ENCODE results near the gene CFAP100.
A peak's percentile ranks its signal among the peaks of the same experiment; 100 is the strongest.

The CFAP100 gene

DNA sequence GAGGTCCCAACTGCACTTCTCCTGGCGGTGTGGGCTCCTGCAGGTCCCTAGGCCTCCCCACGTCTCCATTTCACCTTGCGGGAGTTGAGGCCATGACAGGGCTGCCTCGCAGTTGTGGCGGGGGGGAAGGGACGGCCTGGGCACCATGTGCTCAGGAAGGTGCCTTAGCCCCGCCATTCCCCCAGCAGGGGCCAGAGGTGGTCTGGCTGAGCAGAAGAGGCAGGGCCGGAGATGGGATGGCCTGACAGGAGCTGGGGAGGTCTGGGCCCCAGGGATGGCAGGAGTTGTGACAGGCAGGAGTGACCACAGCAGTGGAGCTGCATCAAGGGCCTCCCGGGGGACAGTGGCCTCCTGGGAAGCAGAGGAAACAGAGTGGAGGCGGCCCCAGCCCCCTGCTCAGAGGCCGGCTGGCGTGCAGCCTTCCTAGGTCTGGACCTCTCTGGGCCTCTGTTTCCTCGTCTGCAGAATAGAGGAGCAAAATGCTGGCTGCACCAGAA, 18.8 kb upstream of the CFAP100 start:
- DNase-seq (ENCODE audit: low spot score): no peak

DNA sequence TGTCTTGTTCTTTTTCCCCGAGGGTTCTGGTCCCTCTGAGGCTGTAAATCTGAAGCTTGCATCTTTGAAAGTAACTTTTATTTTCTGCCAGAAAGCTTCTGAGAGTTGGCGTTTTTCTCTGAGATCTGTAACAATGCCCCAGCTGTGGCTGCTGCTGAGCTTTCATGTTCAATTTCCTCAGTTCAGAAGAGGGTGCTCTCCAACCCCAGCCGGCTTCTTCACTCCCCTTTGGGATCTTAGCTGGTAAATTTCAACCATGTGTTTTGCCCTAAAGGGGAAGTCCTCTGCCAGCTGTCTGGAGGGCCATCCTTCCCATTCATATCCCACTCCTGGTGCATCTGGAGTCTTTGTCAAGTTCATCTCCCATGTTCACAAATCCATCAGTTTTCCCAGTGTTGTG, 18.3 kb upstream of the CFAP100 start:
- DNase-seq (ENCODE audit: low spot score): no peak

DNA sequence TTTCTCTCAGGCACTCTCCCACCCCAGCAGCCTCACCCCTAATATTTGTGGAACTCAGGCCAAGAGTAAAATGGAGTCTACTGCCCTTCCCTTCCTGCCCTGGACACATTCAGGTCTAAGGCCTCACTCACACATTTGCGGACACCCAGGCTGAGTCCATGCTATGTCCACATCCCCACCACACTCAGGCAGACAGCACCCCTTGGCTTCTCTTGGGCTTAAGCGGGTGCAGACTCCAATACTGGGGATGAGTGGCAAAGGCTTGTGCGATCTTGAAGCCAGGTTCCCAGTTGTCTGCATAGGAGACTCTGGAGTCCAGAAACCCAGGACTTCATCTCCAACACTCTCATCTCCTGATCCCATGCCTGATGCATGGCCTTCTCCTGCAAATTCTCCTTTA, 17.5 kb upstream of the CFAP100 start:
- no peak for DNase-seq (ENCODE audit: low spot score)

DNA sequence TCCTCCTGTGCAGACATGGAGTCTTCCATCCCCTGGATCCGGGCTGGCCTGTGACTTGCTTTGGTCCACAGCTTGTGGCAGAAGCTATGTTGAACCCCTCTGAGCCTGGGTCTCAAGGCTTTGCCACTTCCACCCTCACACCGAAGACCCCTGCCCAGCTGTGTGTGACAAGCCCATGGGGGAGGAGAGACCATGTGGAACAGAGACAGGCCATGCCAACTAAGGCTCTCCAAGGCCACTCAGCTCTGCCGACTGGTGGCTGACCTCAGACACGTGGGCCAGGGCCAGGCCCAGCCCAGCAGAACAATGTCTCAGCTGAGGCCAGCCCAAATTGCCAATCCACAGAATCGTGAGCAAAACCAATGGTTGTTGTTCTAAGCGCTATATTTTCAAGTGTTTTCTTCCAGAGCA, 16.4 kb upstream of the CFAP100 start:
- no peak for DNase-seq (ENCODE audit: low spot score)

DNA sequence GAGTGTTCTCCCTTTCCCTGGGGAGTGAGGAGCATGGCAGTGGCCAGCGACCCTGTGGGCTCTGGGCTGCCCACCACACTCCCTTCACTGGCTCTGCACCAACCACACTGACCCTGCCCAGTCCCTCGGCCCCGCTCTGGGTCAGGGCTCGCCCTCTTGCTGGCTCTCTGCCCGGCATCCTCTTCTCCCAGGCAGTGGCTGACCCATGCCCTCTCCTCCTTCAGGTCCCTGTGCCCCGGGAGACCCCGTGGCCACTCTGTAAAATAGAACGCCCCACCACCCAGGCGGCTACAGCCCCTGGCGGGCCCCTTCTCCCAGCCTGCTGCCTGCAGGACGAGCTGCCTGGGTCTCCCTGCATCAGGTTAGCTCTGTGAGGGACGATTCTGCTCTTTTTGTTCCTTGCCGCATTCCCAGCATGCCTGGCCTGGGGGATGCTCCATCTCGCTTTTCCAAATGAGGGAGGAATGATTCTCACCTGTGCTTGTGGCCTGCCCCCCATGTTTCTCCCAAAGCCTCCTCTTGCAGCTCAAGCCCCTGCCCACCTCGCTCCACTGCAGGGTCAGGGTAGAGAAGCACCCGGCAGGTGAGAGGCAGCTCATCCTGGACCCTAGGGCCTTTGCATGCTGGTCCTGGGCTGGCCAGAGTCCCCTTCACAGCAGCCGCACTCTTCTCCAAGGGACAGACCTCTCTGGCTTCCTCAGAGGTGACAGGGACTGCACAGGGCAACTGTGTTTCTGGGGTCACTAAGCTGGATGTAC, 14.5 kb upstream of the CFAP100 start:
- no peak for DNase-seq (ENCODE audit: low spot score)

DNA sequence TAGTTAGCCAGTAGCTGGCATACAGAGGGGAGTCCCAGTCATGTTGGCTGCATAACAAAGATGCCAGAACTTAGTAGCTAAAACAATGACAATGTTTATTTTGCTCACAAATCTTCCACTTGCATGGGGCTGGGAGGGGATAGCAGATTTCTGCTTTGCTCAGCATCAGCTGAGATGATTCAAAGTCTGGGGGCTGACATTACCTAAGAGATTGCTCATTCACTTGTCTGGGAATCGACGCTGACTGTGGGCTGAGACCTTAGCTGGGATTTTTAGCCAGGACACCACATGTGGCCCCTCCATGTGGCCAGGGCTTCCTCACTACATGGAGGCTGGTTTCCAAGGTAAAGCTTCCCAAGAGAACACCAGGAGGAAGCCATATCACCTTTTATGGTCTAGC, 12.7 kb upstream of the CFAP100 start:
- no peak for DNase-seq (ENCODE audit: low spot score)

DNA sequence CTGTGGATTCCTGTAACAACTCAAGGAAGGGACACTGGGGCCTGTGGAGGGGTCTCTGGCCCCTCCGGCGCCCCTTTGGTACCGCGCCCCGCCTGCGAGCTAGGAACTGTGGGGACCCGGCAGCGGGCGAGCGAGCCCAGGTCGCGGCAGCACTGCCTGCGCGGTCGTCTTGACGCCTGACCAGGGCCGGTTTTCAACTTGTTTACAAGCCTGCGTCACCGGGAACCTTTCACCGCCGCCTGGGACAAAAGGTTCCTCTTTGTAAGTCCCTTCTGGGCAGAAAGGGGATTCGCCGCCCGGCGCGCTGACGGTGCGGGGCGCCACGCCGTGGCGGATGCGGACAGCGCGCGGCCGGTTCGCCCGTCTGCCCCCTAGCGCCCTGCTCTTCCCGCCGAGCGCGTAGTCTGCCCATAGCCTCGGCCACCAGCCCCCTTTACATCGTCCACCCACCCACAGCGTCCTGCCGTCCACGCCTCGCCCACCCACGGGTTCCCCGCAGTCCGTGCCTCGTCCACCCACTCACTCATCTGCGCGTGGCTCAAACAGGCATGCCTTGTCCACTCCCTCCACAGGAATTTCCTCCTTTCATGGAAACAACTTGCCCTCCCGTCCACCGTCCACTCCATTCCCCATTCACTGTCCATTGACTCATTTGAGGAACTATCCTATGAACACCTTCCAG, 5.5 kb upstream of the CFAP100 start:
- peak; percentile 15 for DNase-seq (ENCODE audit: low spot score)

DNA sequence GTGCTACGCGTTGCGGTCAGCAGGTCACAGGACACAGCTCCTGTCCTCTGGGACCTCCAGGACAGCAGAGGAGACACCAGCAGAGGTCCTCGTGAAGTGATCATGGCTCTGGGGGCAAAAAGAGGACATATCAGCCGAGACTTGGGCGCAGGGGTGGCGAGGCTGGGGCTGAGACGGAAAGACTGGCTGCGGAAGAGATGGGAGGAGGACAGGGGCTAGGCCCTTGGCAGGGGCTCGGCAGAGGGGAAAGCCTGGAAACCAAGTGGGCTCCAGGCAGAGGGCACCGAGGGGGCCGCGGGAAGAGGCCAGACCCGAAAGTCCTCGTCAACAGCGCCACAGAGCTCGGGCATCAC, 4.9 kb upstream of the CFAP100 start:
- DNase-seq (ENCODE audit: low spot score): no peak

DNA sequence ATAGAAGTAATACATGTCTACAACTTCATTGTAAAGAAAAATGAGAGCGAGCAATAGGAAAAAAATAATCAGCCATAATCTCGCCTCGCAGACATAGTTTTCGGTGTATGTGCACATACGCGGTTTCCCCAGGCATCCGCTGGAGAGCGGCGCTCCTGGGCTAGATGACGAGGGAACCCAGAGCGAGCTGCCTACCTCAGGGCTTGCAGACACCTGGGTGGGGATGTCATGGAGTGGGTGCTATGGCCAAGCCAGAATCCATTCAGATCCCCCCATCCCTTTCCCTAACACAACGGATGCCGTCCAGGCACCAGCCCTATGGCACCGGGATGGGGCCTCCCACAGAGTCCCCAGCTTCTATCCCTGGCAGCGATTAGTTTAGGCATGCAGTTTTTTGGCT, 4.5 kb upstream of the CFAP100 start:
- no peak for DNase-seq (ENCODE audit: low spot score)

DNA sequence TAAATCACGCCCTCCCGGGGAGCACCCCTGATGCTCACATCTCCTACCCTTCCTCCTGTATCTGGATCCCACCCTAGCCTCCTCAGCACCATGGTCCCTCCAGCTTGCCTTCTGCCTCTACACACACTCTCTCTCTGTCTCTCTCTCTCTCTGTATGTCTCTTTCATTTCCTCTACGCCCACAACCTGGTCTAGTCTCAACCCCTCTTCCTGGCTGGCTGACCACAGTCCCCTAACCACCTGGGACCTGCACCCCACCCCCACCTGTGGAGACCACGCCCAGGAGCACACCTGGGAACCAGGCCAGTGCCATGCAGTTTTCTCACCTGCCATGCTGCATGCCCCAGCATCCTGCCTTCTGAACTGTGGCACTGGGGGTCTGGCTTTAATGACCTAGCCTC, 4.0 kb upstream of the CFAP100 start:
- DNase-seq (ENCODE audit: low spot score): no peak

DNA sequence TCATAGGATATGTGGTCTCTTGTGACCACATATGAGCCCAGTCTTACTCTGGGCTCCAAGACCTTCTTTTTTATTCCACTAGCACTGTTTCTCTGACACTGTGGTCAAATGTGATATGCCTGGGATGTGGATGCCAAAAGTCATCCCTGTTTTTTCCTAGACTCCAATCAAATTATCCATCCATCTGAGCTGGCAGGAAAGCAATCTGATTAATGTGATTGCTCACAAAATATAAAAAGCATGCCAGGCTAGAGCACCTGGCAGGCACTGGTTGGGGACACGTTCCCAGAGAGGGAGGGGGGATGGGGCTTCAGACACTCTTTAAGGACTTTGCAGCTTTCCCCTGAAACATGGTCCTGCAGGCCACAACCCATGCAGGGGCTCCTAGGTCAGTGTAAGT, 3.1 kb upstream of the CFAP100 start:
- DNase-seq (ENCODE audit: low spot score): no peak

DNA sequence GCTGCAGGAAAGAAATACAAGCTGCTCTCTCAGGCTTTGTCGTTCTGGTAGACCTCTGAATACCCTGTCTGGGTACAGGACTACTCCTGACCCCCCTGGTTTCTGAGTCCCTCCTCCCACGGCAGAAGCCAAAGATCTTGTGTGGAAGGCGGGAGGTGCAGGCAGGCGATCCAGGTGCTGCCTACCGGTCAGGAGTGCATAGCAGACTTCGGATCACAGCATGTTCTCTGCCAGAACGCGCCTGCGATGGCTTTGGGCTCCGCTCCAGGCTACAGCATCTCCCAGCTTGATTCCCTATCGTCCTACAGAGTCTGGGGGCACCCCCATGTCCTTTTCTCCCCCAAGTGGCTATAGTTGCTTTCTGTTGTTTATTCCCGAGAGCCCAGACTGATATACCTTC, 2.5 kb upstream of the CFAP100 start:
- DNase-seq (ENCODE audit: low spot score): no peak

DNA sequence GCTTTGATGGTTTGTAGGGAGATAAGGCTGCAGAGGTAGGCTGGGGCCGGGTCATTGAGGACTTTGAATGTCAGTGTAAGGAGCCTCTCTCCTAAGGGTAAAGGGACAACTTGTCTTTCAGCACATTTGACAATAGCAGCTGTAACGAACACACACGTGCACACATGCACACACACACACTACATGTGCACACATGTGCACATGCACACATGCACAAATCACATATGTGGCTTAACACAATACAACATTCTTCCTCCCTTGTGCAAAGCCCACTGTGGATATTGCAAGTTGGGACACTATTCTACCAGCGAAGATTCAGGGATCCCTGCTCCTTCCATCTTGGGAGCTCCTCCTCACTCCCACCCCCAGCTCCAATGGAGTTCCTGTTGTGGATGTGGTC, 1.1 kb upstream of the CFAP100 start:
- no peak for DNase-seq (ENCODE audit: low spot score)

DNA sequence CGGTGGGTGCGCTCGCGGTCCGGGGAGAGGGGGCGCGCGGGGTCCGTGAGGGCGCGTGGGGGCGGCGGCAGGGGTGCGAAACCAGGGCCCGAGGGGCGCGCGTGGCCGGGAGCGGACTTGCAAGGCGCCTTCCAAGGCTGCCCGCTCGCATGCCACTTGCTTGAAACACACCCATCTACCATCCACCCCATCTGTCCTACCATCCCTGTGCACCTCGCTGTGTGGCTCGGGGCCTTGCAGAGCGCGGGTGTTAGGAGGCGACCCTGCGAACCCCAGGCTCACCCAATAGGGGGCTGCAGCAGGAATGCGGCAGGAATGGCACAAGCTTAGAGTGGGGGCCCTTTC, 240 bp downstream of the CFAP100 start:
- DNase-seq (ENCODE audit: low spot score): no peak

DNA sequence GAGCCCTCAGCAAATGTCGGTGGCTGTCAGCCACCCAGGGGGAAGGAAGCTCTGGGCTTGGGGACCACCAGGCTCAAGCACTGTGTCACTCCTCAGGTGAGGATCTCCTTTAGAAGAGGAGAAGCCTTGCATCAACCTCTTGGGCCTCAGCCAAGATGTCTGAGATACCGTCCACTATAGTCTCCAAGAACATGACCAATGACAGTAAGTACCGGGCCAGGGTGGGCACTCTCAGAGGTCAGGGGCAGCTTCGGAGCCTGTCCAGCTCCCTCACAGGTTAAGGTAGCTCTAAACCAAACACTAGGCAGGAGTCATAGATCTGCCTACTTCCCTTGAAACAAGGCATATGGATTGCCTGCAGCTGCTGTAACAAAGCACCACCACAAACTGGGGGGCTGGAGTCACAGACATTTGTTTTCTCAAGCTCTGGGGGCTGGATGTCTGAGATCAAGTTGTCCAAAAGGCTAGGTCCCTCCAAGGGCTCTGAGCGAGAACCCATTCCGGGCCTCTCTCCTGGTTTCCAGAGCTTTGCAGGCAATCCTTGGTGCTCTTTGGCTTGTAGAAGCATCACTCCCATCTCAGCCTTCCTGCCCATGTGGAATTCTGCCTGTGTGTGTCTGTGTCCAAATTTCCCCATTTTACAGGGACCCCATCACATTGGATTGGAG, 1.3 kb downstream of the CFAP100 start:
- DNase-seq (ENCODE audit: low spot score): no peak

DNA sequence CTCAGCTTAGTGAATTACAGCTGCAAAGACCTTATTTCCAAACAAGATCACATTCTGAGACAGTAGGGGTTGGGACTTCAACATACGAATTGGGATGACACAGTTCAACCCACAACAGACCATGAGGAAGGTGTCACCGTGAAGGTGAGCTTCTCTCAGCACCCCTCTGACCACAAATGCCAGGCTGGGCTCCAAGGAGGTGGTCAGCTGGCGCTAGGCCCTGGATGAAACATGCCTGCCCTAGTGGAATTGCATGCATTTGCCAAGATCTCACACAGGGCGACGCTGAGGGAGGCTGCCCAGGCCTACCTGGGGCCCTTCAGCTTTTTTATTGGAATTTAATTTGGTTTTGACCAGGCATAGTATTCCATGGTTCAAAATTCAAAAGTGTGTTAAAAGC, 1.8 kb downstream of the CFAP100 start:
- no peak for DNase-seq (ENCODE audit: low spot score)

DNA sequence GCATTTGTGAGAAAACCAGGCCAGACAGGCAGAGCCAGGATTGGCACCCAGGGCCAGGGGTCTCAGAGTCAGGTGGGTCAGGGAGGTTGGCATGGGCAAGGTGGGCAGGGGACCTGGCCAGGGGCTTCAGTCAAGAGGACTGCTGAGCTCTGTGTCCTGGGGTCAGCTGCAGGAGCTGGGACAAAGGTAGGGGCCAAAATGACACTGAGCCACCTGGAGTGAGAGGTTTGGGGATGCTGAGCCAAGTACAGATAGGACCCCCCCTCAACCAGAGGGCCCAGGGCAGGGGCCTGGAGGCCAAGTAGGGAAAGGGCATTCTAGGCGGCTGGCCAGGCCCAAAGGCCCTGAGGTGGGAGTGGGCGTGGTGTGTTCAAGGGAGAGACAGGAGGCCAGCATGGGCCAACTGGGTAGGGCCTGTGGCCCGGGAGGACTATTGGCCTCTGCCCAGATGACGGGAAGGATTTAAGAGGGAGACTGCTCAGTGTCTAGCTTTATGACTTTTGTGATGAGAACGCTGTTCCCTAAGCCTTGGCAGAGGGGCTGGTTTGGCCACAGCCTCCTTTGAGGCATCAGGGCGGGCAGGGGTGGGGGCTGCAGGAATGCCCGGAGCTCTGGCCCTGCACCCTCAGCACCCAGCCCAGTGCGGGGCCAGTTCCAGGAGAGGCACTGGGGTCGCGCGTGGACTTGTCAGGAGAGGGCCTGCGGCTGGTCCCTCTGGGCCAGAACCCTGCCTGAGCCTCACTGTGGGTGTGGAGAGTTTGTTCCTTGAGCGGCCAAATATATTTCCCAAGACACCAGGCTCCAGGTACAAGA, 3.1 kb downstream of the CFAP100 start:
- DNase-seq (ENCODE audit: low spot score): no peak

DNA sequence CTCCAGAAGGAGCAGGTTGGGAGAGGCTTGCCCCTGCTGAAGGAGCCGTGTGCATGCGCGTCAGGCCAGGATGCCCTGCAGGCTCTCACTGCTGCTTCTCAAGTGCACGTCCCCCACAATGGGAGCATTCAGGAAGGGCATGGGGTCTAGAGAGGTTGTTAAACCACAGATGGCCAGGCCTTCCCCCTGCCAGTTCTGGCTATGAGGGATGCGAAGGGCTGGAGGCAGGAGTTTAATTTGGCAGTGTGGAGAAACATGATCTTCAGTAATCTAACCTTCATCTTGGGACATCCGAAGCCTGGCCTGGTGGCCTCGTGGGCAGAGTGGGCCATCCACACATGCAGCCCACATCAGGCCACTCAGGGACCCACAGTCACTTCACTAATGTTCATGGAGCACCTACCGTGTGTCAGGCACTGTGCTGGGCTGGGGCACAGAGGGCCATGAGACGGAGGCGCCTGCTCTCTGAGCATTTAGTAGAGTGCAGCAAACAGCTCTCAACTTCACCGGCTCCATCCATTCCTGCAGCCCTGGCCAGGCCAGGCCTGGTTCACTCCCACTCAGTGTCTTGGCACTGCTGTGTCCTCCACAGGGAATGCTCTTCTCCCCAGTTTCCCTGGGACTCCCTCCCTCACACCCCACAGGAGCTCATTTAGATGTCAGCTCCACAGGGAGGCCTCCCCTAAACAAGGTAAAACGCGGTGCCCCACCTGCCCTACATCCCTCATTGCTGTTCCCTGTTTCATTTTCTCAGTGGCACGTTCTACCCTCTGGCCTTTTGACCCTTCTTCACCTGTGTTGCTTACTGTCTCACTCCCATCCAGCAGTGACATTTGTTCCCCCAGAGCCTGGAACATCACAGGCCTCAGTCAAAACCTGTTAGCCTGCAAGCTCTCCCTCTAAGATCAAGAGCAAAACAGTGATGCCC, 4.0 kb downstream of the CFAP100 start:
- DNase-seq (ENCODE audit: low spot score): no peak

DNA sequence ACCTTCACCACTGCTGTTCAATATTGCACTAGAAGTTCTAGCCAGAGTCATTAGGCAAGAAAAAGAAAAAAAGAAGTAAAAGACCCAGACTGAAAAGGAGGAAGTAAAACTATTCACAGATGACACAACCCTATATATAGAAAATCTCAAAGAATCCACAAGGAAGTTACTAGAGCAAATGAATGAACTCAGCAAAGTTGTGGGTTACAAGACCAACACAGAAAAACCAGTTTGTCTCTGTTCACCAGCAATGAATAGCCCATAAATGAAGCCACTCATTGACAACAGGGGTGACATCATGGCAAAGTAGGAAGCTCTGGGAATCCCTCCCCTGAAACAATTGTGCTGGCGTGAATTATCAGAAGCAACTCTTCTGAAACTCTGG, 4.6 kb downstream of the CFAP100 start:
- no peak for DNase-seq (ENCODE audit: low spot score)

DNA sequence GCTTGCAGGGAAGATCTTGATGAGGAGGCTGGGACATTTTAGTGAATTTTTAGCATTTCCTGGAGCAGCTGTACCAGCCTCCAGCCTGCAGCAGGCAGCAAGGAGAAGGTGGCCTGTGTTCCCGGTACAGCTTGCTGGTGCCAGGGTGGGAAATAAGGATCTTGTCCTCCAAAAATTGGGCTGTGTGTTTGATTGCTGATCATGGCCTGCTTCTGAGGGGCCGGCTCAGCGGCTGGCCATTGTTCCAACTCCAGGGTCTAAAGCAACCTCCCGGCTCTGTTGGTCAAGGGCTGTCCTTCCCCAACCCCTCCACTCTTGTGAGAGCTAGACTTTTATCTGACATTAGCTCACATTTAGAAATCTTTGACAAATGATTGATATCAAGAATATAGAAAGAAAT, 5.0 kb downstream of the CFAP100 start:
- no peak for DNase-seq (ENCODE audit: low spot score)

DNA sequence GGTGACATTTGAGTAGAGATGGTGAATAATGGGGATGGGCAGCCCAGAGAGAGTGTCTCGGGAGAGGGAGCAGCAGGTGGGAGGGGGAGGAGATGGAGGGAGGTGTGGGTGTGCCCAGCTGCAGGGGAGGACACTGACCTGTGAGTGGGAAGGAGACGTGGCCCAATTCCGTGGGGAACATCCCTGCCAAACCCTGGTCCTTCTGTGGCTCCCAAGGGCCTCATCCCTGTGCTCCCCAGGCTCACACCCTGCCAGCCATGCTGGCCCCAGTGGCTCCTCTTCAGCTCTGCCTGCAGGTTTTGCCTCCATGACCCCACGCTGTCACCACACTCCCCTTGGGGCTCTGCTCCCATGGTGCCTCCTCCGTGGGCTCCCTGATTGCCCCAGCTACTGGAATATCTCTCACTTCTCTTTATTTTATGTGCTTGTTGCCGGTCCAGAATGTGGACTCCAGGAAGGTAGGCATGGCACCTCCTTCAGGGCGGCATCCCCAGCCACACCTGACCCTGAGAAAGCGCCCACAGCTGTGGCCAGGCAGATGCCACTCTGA, 7.0 kb downstream of the CFAP100 start:
- no peak for DNase-seq (ENCODE audit: low spot score)

Data from CD4-positive, alpha-beta T cell treated with Interleukin-15 for 4 hours (primary cell).